HUES48 (cell line): ENCODE results near the gene CCDC57.

Experiments used
- H3K27ac ChIP-seq: one replicate; pipeline ENCODE4 v1.7.0; 2013; ENCODE audit warnings: low read depth, low read length, inconsistent platforms
- H3K27me3 ChIP-seq: 2 replicates; pipeline ENCODE4 v1.6.1; 2013; ENCODE audit warnings: mild to moderate bottlenecking, low read length; ENCODE audit not compliant: control insufficient read depth, insufficient read depth
- H3K36me3 ChIP-seq: 2 replicates; pipeline ENCODE4 v1.6.1; 2013; ENCODE audit warnings: low read length; ENCODE audit not compliant: control insufficient read depth, insufficient read depth
- H3K4me1 ChIP-seq: 2 replicates; pipeline ENCODE4 v1.6.1; 2013; ENCODE audit warnings: mild to moderate bottlenecking, low read length; ENCODE audit not compliant: control insufficient read depth, insufficient read depth
- H3K4me3 ChIP-seq: 2 replicates; pipeline ENCODE4 v1.5.1; 2013; ENCODE audit warnings: mild to moderate bottlenecking, low read depth, low read length
- H3K9ac ChIP-seq: 2 replicates; pipeline ENCODE4 v1.6.1; 2013; ENCODE audit warnings: mild to moderate bottlenecking, low read depth, low read length, moderate library complexity
- H3K9me3 ChIP-seq: 2 replicates; pipeline ENCODE4 v1.6.1; 2013; ENCODE audit warnings: low read length; ENCODE audit not compliant: control insufficient read depth, insufficient read depth

CCDC57 gene

GRCh38 chr17:82164853-82165252 lies 47.8 kb downstream of the CCDC57 start:
- Histone ChIP-seq H3K36me3 (peaks cover 6% of the 10 kb centered on the region; the same call in 1 of the 2 replicates), H3K27me3 (peaks cover 3% of the 10 kb centered on the region; the same call in 1 of the 2 replicates), H3K27ac (no peak overlapping the region), H3K4me1 (no peaks in the 10 kb centered on the region), H3K9me3 (no peaks in the 10 kb centered on the region), H3K9ac (no peak overlapping the region), H3K4me3 (no peak overlapping the region)

- Histone ChIP-seq H3K9ac (no peak overlapping the region), H3K27ac (no peak overlapping the region), H3K36me3 (peaks cover 6% of the 10 kb centered on the region; the same call in 1 of the 2 replicates), H3K27me3 (no peaks in the 10 kb centered on the region), H3K4me1 (no peaks in the 10 kb centered on the region), H3K4me3 (no peak overlapping the region), H3K9me3 (no peaks in the 10 kb centered on the region)
Measured at GRCh38 chr17:82161216-82161615, 51.4 kb downstream of the CCDC57 start.

GRCh38 chr17:82160075-82160474 lies 52.6 kb downstream of the CCDC57 start:
- Histone ChIP-seq H3K27me3 (no peaks in the 10 kb centered on the region), H3K9ac (no peak overlapping the region), H3K36me3 (peaks cover 6% of the 10 kb centered on the region; the same call in 1 of the 2 replicates), H3K4me1 (no peaks in the 10 kb centered on the region), H3K27ac (no peak overlapping the region), H3K9me3 (no peaks in the 10 kb centered on the region), H3K4me3 (no peak overlapping the region)

DNA sequence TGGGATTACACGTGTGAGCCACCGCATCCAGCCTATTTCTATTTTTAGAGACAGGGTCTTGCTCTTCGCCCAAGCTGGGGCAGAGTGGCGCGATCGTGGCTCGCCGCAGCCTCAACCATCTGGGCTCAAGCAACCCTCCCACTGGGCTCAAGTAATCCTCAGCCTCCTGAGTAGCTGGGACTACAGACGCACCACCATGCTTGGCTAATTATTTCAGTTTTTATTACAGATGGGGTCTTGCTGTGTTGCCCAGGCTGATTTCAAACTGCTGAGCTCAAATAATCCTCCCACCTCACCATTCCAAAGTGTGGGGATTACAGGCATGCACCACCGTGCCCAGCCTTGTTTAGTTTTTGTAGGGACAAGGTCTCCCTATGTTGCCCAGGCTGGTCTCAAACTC lies 53.8 kb downstream of the CCDC57 start:
- Histone ChIP-seq H3K36me3 (peaks cover 6% of the 10 kb centered on the region; the same call in 1 of the 2 replicates), H3K27me3 (no peaks in the 10 kb centered on the region), H3K27ac (no peak overlapping the region), H3K9me3 (no peaks in the 10 kb centered on the region), H3K4me3 (no peak overlapping the region), H3K4me1 (no peaks in the 10 kb centered on the region), H3K9ac (no peak overlapping the region)

- no peaks in the 10 kb centered on the region for H3K9me3 ChIP-seq
- no peak overlapping the region for H3K27ac ChIP-seq
- H3K36me3 ChIP-seq, result peaks cover 6% of the 10 kb centered on the region; the same call in 1 of the 2 replicates
- no peaks in the 10 kb centered on the region for H3K27me3 ChIP-seq
- H3K4me1 ChIP-seq, result no peaks in the 10 kb centered on the region
- H3K9ac ChIP-seq, result no peak overlapping the region
- H3K4me3 ChIP-seq, result no peak overlapping the region
Measured at GRCh38 chr17:82157046-82158035, 55.3 kb downstream of the CCDC57 start.

- Histone ChIP-seq H3K9me3 (no peaks in the 10 kb centered on the region), H3K4me1 (no peaks in the 10 kb centered on the region), H3K36me3 (peaks cover 6% of the 10 kb centered on the region; the same call in 1 of the 2 replicates), H3K27ac (no peak overlapping the region), H3K27me3 (no peaks in the 10 kb centered on the region), H3K4me3 (no peak overlapping the region), H3K9ac (no peak overlapping the region)
Measured at GRCh38 chr17:82156284-82156925, 56.2 kb downstream of the CCDC57 start.

DNA sequence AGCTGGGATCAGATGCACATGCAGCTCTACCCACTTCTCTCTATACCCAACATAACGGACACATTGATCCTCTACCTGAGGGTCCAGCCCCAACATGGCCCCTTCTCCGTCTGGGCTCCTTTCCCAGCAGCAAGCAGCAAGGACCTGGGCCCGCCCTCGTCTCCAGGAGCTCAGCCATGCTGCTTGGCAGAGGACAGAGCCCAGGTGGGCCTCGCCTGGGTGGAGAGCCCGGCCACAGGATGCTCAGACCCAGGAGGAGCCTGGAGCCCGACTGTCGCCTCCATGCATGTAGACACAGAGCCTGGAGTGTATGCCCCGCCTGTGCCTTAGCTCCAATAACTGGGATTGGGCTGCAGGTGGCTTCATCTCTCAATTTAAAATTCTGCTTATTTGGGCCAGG lies 57.0 kb downstream of the CCDC57 start:
- no peak overlapping the region for H3K9ac ChIP-seq
- no peak overlapping the region for H3K27ac ChIP-seq
- peaks cover 6% of the 10 kb centered on the region; the same call in 1 of the 2 replicates for H3K36me3 ChIP-seq
- H3K27me3 ChIP-seq, result no peaks in the 10 kb centered on the region
- no peaks in the 10 kb centered on the region; the same call in none of the 2 replicates for H3K9me3 ChIP-seq
- no peaks in the 10 kb centered on the region for H3K4me1 ChIP-seq
- H3K4me3 ChIP-seq, result no peak overlapping the region

DNA sequence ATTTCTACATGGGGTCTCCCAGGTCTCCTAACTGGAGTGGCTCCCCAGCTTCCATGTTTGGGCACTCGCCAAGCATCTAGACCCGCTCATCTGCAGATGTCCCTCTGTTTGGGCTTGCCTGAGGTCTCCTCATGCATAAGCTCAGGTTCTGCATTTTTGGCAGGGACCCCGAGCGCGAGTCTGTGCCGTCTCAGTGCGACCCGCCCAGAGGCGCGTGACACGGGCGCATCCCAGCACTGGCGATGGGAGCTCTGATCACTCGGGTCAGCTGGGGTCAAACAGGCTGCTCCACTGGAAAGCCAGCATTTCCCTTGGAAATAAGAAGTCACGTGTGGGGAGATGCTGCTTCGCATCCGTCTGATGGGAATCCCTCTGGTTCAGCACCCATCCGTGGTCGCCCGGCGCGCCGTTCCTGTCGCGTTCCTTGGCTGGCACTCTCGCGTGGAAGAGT lies 57.7 kb downstream of the CCDC57 start:
- Histone ChIP-seq H3K9ac (no peak overlapping the region), H3K9me3 (no peaks in the 10 kb centered on the region; the same call in none of the 2 replicates), H3K36me3 (peaks cover under 1% of the 10 kb centered on the region; the same call in 1 of the 2 replicates), H3K4me3 (no peak overlapping the region), H3K27ac (no peak overlapping the region), H3K4me1 (no peaks in the 10 kb centered on the region), H3K27me3 (no peaks in the 10 kb centered on the region)

DNA sequence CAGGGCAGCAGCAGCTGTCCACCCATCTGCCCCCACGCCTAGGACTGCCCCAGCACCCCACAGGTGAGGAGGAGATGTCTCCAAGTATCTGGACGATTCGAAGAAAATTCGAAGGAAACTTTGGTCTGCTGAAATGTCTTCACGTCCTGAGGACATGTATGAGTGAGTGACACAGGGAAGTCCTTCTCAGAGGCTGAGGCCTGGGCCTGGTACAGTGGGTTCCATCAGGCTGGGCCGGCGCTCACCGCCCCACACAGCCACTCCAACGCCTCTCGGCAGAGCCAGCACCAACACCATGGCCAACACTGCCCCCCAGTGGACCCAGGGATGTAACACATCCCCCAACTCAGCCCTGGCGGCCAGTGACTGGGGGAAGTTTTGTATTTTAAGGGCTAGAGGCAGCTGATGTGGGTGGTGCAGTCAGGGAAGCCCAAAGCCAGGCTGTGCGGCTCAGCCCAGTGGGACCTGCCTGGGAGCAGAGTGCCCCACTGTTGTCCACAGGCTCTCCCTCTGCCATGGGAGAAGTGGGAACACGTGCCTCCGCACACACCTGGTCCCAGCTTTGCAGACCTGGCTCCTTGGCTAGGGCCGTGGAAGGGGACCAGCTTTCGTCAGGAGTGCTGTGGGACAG lies 58.8 kb downstream of the CCDC57 start:
- Histone ChIP-seq H3K4me1 (no peaks in the 10 kb centered on the region), H3K27ac (no peak overlapping the region), H3K9me3 (no peaks in the 10 kb centered on the region; the same call in none of the 2 replicates), H3K4me3 (no peak overlapping the region), H3K36me3 (no peaks in the 10 kb centered on the region), H3K9ac (no peak overlapping the region), H3K27me3 (no peaks in the 10 kb centered on the region)

GRCh38 chr17:82153295-82153691 lies 59.3 kb downstream of the CCDC57 start:
- no peaks in the 10 kb centered on the region; the same call in none of the 2 replicates for H3K9me3 ChIP-seq
- H3K27ac ChIP-seq, result no peak overlapping the region
- no peak overlapping the region for H3K9ac ChIP-seq

More at GRCh38 chr17:82153295-82153691, 59.3 kb downstream of the CCDC57 start:
- H3K4me1 ChIP-seq, result no peaks in the 10 kb centered on the region
- no peak overlapping the region for H3K4me3 ChIP-seq
- H3K36me3 ChIP-seq, result no peaks in the 10 kb centered on the region
- no peaks in the 10 kb centered on the region for H3K27me3 ChIP-seq
